Trophoblast cell (in vitro differentiated cells and primary cell): ENCODE measurements around the gene LYPD6B.
A peak's percentile ranks its signal among the peaks of the same experiment; 100 is the strongest.

Source experiments
- DNase-seq, 2 donors: peaks; one replicate each; pipeline ENCODE4 v3.0.0-alpha.2; 2016
- H2AFZ ChIP-seq: 2 replicates; pipeline ENCODE4 v1.6.1; 2013; ENCODE audit warnings: low read length, moderate library complexity, mild to moderate bottlenecking; ENCODE audit not compliant: insufficient read depth, poor library complexity
- H2AK5ac ChIP-seq: 2 replicates; pipeline ENCODE4 v1.6.1; 2013; ENCODE audit warnings: mild to moderate bottlenecking, low read length
- H2BK120ac ChIP-seq: 2 replicates; pipeline ENCODE4 v1.6.1; 2013; ENCODE audit warnings: low read length, mild to moderate bottlenecking, moderate library complexity; ENCODE audit not compliant: insufficient read depth, poor library complexity
- H2BK12ac ChIP-seq: 2 replicates; pipeline ENCODE4 v1.6.1; 2013; ENCODE audit warnings: mild to moderate bottlenecking, low read length, moderate library complexity
- H2BK5ac ChIP-seq: 2 replicates; pipeline ENCODE4 v1.6.1; 2013; ENCODE audit warnings: low read length, low read depth, moderate library complexity, mild to moderate bottlenecking; ENCODE audit not compliant: poor library complexity
- H3K14ac ChIP-seq: 2 replicates; pipeline ENCODE4 v1.6.1; 2013; ENCODE audit warnings: mild to moderate bottlenecking, low read length
- H3K18ac ChIP-seq: 2 replicates; pipeline ENCODE4 v1.6.1; 2013; ENCODE audit warnings: mild to moderate bottlenecking, low read length
- H3K23ac ChIP-seq: 2 replicates; pipeline ENCODE4 v1.6.1; 2013; ENCODE audit warnings: low read length
- H3K27ac ChIP-seq: 2 replicates; pipeline ENCODE4 v1.5.1; 2013; ENCODE audit warnings: low read depth, mild to moderate bottlenecking, inconsistent platforms, low read length, moderate library complexity
- H3K27me3 ChIP-seq: 2 replicates; pipeline ENCODE4 v1.6.1; 2013; ENCODE audit warnings: inconsistent platforms, mild to moderate bottlenecking, low read length, moderate library complexity; ENCODE audit not compliant: insufficient read depth
- H3K36me3 ChIP-seq, 2 experiments: 1 replicate in 1 of 2; 2 replicates in 1 of 2; pipeline ENCODE4 v1.6.1; 2013; ENCODE audit warnings: low read length in 2 of 2, mild to moderate bottlenecking in 2 of 2, moderate library complexity in 1 of 2; ENCODE audit not compliant: insufficient read depth in 2 of 2, control insufficient read depth in 1 of 2
- H3K4ac ChIP-seq: 2 replicates; pipeline ENCODE4 v1.6.1; 2013; ENCODE audit warnings: low read depth, mild to moderate bottlenecking, low read length, moderate library complexity
- H3K4me1 ChIP-seq, 2 experiments: 1 replicate in 1 of 2; 2 replicates in 1 of 2; pipeline ENCODE4 v1.6.1; 2013; ENCODE audit warnings: low read length in 2 of 2, mild to moderate bottlenecking in 2 of 2, moderate library complexity in 1 of 2; ENCODE audit not compliant: insufficient read depth in 2 of 2, control insufficient read depth in 1 of 2
- H3K4me2 ChIP-seq: 2 replicates; pipeline ENCODE4 v1.6.1; 2013; ENCODE audit warnings: inconsistent platforms, mild to moderate bottlenecking, low read length, moderate library complexity
- H3K4me3 ChIP-seq: 2 replicates; pipeline ENCODE4 v1.5.1; 2013; ENCODE audit warnings: mild to moderate bottlenecking, low read depth, low read length, inconsistent platforms
- H3K79me1 ChIP-seq: one replicate; pipeline ENCODE4 v1.6.1; 2013; ENCODE audit warnings: low read length
- H3K79me2 ChIP-seq: 2 replicates; pipeline ENCODE4 v1.6.1; 2013; ENCODE audit warnings: low read length, mild to moderate bottlenecking; ENCODE audit not compliant: control insufficient read depth, insufficient read depth, poor library complexity
- H3K9ac ChIP-seq: 2 replicates; pipeline ENCODE4 v1.6.1; 2013; ENCODE audit warnings: mild to moderate bottlenecking, low read length
- H3K9me3 ChIP-seq: 2 replicates; pipeline ENCODE4 v1.6.1; 2013; ENCODE audit warnings: low read depth, mild to moderate bottlenecking, control low read depth, inconsistent platforms, low read length; ENCODE audit not compliant: insufficient read depth
- H4K12ac ChIP-seq: 2 replicates; pipeline ENCODE4 v1.6.1; 2013; ENCODE audit warnings: low read depth, mild to moderate bottlenecking, low read length, moderate library complexity
- H4K8ac ChIP-seq: 2 replicates; pipeline ENCODE4 v1.6.1; 2013; ENCODE audit warnings: low read depth, mild to moderate bottlenecking, low read length, moderate library complexity
- H4K91ac ChIP-seq: one replicate; pipeline ENCODE4 v1.6.1; 2013; ENCODE audit warnings: low read depth, mild to moderate bottlenecking, low read length, moderate library complexity
- WGBS: extraction: QIAGEN DNeasy Blood & Tissue Kit; methylation state at CpG from one replicate; pipeline ENCODE4 v1.1.7; 2013; ENCODE audit warnings: missing lambda C conversion rate; ENCODE audit not compliant: insufficient read length, insufficient coverage; ENCODE audit errors: extremely low coverage; 5-methylcytosine and 5-hydroxymethylcytosine counted together

LYPD6B gene

DNA sequence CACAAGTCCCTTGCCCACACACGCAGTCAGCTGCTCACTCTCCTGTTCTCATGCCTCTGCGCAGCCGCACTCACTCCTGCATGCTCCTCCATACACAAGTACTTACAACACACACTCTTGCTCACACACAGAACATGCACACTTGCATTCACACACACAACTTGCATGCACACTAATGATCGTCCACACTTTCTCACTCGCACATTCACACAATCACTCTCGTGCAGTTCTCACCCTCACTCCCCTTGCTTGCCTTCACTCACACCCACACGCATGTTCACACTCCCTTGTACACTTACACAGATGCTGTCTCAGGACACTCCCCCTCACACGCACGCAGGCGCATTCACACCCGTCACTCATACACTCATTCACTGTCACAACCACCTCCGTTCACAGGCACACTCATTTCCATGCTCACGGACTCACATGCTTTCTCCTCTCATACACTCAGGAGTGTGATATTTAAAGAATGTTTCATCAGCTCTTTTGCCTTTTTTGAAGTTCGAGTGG, 36.1 kb upstream of the LYPD6B start:
- H3K14ac ChIP-seq, result no peak overlapping the region
- H4K91ac ChIP-seq, result no peak overlapping the region
- no peak overlapping the region for H3K18ac ChIP-seq
- no peak overlapping the region for H3K9ac ChIP-seq
- no peak overlapping the region for H2AFZ ChIP-seq
- no peak overlapping the region for H2BK120ac ChIP-seq
- no peak overlapping the region for H2BK12ac ChIP-seq
- H3K9me3 ChIP-seq, result peaks cover 15% of the 10 kb centered on the region
- no peak overlapping the region for H3K4me2 ChIP-seq
- no peaks in the 10 kb centered on the region for H3K79me2 ChIP-seq
- no peak overlapping the region for H2BK5ac ChIP-seq
- peaks cover 2% of the 10 kb centered on the region for H3K79me1 ChIP-seq
- H3K36me3 ChIP-seq, result peaks cover 3 to 5% of the 10 kb centered on the region in 2 experiments
- peak overlapping the region; percentile 32 for H3K4me3 ChIP-seq
- H2AK5ac ChIP-seq, result no peak overlapping the region
- H3K27me3 ChIP-seq, result no peaks in the 10 kb centered on the region
- H4K8ac ChIP-seq, result no peak overlapping the region
- no peak overlapping the region for H3K27ac ChIP-seq
- H3K4me1 ChIP-seq, result peaks cover 5 to 9% of the 10 kb centered on the region in 2 experiments
- no peak overlapping the region for H3K4ac ChIP-seq
- 100% methylated on average over 3 of the region's 14 CpGs for WGBS
- peak overlapping the region; percentile 24 for H3K23ac ChIP-seq
- peak in 1 of 2 donors; percentile 21 for DNase-seq
- H4K12ac ChIP-seq, result no peak overlapping the region

DNA sequence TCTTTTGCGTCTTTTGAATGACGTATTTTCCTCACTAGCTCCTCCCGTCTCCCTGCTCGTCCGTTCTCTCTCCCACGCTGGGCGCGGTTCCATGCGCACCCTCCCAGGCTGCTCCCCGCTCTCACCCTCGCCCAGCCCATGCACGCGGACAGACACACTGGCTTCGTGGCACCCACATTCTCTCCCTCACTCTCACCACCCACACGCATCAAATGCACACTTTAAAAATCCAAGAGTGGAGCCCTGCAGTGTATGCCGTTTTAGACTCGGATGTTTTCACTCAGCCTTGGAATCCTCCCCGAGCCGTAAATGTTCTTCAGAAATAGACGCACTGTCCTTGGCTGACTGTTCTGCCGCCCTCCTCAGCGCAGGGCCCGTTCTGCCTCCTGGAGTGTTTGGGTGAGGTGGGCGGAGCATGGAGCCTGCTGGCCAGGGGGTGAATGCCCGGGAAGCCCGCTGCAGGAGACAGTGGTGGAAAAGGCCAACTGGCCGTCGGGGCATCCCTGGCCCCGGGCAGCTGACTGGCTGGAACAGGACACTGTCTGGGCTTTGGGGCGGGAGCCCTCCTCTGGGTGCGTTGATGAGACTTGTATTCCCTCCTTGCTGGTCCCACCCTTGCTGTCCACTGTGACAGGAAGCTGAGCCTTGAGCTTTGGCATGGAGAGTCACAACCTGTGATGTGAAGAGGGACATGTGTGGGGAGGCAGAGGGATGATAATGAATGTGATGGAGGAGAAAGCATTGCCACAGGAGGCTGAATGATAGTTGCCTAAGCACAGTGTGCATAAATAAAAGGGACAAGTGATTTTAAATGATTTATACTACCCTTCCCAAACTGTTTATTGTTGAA, 35.4 kb upstream of the LYPD6B start:
- peaks cover 15% of the 10 kb centered on the region for H3K9me3 ChIP-seq
- H3K79me2 ChIP-seq, result no peaks in the 10 kb centered on the region
- DNase-seq, result no peak
- no peak overlapping the region for H2BK120ac ChIP-seq
- H4K8ac ChIP-seq, result no peak overlapping the region
- no peak overlapping the region for H3K4ac ChIP-seq
- H3K4me1 ChIP-seq, result peaks cover 5 to 9% of the 10 kb centered on the region in 2 experiments
- H3K27me3 ChIP-seq, result no peaks in the 10 kb centered on the region
- H4K91ac ChIP-seq, result no peak overlapping the region
- H3K23ac ChIP-seq, result no peak overlapping the region
- no peak overlapping the region for H3K4me3 ChIP-seq
- H2BK5ac ChIP-seq, result no peak overlapping the region
- WGBS, result no CpG with 5 or more reads among the region's 31 CpGs
- H3K9ac ChIP-seq, result no peak overlapping the region
- no peak overlapping the region for H2AFZ ChIP-seq
- no peak overlapping the region for H3K4me2 ChIP-seq
- no peak overlapping the region for H3K18ac ChIP-seq
- H2AK5ac ChIP-seq, result no peak overlapping the region
- H3K14ac ChIP-seq, result no peak overlapping the region
- no peak overlapping the region for H3K27ac ChIP-seq
- H3K36me3 ChIP-seq, result peaks cover 3 to 5% of the 10 kb centered on the region in 2 experiments
- no peak overlapping the region for H2BK12ac ChIP-seq
- no peak overlapping the region for H4K12ac ChIP-seq
- H3K79me1 ChIP-seq, result peaks cover 2% of the 10 kb centered on the region

DNA sequence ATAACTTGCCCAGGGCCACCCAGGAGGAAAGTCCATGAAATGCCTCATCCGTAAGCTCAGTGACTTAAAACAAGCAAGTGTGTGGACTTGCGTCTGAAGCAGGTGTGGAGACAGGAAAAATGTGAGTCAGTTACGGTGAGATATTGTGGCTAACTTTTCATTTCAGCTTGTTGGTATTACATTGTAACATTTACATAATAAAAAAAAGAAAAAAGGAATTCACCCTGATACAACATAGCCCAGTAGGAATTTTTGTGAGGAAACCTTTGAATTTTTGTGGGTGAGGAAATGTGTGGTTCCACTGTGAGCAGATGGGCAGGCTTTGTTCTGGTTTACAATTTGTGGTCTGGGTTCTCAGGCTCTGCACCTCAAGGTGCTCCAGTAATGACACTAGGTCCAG, 33.7 kb upstream of the LYPD6B start:
- Histone ChIP-seq H3K79me1 (peaks cover 2% of the 10 kb centered on the region), H4K12ac (no peak overlapping the region), H3K4me1 (peaks cover 5 to 9% of the 10 kb centered on the region in 2 experiments), H3K23ac (no peak overlapping the region), H3K9me3 (peaks cover 15% of the 10 kb centered on the region), H3K27ac (no peak overlapping the region), H3K4me2 (no peak overlapping the region), H3K18ac (no peak overlapping the region), H3K4ac (no peak overlapping the region), H3K4me3 (no peak overlapping the region), H3K27me3 (no peaks in the 10 kb centered on the region), H2BK12ac (no peak overlapping the region), H2BK120ac (no peak overlapping the region), H2BK5ac (no peak overlapping the region), H3K14ac (no peak overlapping the region), H2AK5ac (no peak overlapping the region), H3K36me3 (peaks cover 3 to 5% of the 10 kb centered on the region in 2 experiments), H4K8ac (no peak overlapping the region), H4K91ac (no peak overlapping the region), H2AFZ (no peak overlapping the region), H3K79me2 (no peaks in the 10 kb centered on the region), H3K9ac (no peak overlapping the region)
- WGBS, result no CpG with 5 or more reads among the region's 3 CpGs
- peak in 1 of 2 donors; percentile 15 for DNase-seq

DNA sequence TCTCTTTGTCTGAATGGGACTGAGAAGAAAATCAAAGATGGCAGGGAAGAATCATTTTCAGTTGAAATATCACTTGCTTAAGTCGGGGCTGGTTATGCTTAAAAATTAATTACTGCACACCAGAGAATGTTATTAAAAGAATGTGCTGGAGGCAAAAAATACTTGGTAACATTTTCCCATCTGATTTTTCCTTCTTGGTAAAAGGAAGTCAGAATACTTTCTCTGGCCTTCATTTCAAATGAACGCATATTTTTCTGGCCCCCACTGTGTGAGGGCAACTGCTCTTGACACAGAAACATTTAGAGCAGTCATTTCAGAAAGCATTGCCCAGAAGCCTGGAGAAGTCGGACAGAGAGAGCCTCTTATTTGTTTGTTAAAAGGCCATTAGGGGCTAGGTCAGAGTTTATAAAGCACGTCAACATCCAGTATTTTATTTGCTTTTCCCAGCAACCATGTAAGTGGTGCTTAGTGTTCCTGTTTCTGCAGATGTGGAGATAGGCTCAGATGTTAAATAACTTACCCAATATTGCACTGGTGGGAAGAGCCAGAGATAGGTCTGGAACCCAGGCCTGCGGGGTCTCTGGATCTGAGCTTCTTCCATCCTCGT, 32.9 kb upstream of the LYPD6B start:
- peaks cover 15% of the 10 kb centered on the region for H3K9me3 ChIP-seq
- no peak overlapping the region for H4K12ac ChIP-seq
- H3K79me2 ChIP-seq, result no peaks in the 10 kb centered on the region
- H3K36me3 ChIP-seq, result peaks cover 3 to 5% of the 10 kb centered on the region in 2 experiments
- no peak overlapping the region for H2AFZ ChIP-seq
- H3K23ac ChIP-seq, result no peak overlapping the region
- peaks cover 5 to 9% of the 10 kb centered on the region in 2 experiments for H3K4me1 ChIP-seq
- no peak overlapping the region for H3K18ac ChIP-seq
- no peak overlapping the region for H4K8ac ChIP-seq
- H2BK120ac ChIP-seq, result no peak overlapping the region
- no peak overlapping the region for H3K4me2 ChIP-seq
- no peak overlapping the region for H2BK12ac ChIP-seq
- H3K79me1 ChIP-seq, result peaks cover 2% of the 10 kb centered on the region
- no peak overlapping the region for H3K27ac ChIP-seq
- no peak overlapping the region for H2BK5ac ChIP-seq
- no CpG with 5 or more reads among the region's 6 CpGs for WGBS
- H3K4me3 ChIP-seq, result no peak overlapping the region
- no peak overlapping the region for H2AK5ac ChIP-seq
- no peak overlapping the region for H3K9ac ChIP-seq
- H3K27me3 ChIP-seq, result no peaks in the 10 kb centered on the region
- H4K91ac ChIP-seq, result no peak overlapping the region
- peak in 1 of 2 donors; percentile 63 for DNase-seq
- no peak overlapping the region for H3K14ac ChIP-seq
- no peak overlapping the region for H3K4ac ChIP-seq
